ENCODE measurements around the gene GPR183.
A peak's percentile ranks its signal among the peaks of the same experiment; 100 is the strongest.

GPR183 gene

DNA sequence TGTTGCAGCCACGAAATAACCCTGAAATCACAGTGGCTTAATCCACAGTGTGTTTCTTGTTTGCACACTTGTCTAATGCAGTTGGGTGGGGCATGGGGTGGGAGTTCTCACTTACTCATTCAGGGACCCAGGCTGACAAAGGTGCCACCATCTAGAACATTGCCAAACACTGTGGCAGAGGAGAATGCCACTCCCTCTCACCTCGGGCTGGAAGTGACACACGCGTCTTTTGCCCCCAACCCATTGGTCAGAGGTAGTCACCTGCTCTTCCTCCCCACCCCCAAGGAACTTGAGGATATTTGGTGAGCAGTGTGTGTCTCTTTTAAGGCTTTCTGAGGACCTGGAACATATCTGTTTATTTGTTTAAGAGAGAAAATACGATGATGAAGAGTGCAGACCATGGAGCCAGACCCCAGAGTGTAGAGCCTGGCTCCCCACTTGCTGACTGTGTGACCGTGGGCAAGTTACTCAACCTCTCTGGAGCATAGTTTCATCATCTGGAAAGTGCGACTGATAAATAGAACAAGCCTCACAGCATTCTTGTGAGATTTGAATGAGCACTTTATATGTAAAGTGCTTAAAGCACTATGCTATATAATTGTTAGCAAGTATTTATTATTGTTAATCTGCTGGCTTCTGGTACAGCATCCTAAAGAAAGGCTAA lies 17.4 kb downstream of the GPR183 start:
- Mint-ChIP-seq H3K4me1 (ENCODE audit: low read depth) (peaks cover 69% of the 10 kb centered on the region), H3K9me3 (no peaks in the 10 kb centered on the region), H3K36me3 (ENCODE audit: low read depth) (peaks cover 45% of the 10 kb centered on the region), H3K27me3 (no peaks in the 10 kb centered on the region), H3K4me3 (no peak overlapping the region), H3K27ac (peak overlapping the region; percentile 67)
- intact Hi-C loops (cut with micrococcal nuclease): no loop called here

DNA sequence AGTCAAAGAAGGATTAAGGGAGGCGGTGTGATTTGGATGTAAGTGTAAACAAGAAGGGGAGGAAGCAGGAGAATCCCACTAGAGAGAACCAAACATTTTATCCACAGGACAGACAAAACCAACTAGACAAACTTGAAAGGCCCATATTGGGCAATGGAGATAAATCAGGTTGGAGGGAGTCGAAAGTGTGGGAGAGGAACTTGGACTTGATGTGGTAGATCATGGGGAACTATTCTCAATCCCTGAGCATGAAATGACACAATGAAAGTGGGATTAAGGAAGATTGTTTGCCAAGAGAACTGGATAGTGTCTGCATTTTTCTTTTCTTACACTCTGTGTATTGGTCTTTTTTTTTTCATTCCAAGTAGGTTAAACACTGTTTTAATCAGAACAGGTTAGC lies 17.9 kb downstream of the GPR183 start:
- intact Hi-C loops (cut with micrococcal nuclease): no loop called here
- Mint-ChIP-seq H3K4me1 (ENCODE audit: low read depth) (peaks cover 70% of the 10 kb centered on the region), H3K27me3 (no peaks in the 10 kb centered on the region), H3K36me3 (ENCODE audit: low read depth) (peaks cover 42% of the 10 kb centered on the region), H3K27ac (peak overlapping the region; percentile 67), H3K4me3 (no peak overlapping the region), H3K9me3 (no peaks in the 10 kb centered on the region)

DNA sequence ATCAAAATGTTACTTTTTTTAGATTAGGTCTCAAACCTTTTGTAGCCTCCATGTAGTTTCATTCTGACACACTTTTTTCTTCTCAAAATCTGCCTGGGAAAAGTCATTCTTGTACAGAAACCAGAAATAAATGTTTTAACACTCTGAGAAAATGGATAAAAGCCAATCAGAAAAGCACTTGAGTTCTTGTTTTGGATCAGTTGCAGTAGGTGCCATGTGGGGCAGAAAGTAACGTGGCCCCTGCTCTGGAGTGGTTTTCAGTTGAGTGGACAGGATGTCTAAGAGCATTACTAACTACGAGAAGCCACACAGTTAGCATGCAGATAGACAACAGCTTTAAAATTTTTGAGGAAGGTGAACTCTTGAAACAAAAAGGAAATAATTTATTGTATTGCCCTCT lies 19.1 kb downstream of the GPR183 start:
- Mint-ChIP-seq H3K36me3 (ENCODE audit: low read depth) (peaks cover 31% of the 10 kb centered on the region), H3K27ac (peak overlapping the region; percentile 67), H3K9me3 (no peaks in the 10 kb centered on the region), H3K27me3 (no peaks in the 10 kb centered on the region), H3K4me3 (no peak overlapping the region), H3K4me1 (ENCODE audit: low read depth) (peaks cover 68% of the 10 kb centered on the region)
- intact Hi-C loops (cut with micrococcal nuclease): no loop called here

DNA sequence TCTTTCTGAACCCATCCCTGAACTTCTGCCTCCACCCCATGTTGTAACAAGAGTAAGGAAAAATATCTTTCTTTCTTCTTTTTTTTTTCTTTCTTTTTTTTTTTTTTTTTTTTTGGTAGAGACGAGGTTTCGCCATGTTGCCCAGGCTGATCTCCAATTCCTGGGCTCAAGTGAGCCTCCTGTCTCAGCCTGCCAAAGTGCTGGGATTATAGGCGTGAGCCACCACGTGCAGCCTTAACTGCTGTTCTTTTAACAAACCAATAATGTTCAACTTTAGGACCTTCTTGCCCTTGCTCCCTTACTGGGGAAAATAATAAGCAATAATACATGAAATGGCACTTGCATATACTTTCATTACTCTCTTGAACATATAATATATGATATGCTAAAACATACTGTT lies 19.6 kb downstream of the GPR183 start:
- no peaks in the 10 kb centered on the region for H3K27me3 Mint-ChIP-seq
- peaks cover 69% of the 10 kb centered on the region for H3K4me1 Mint-ChIP-seq (ENCODE audit: low read depth)
- H3K27ac Mint-ChIP-seq: peak overlapping the region; percentile 67
- H3K9me3 Mint-ChIP-seq: no peaks in the 10 kb centered on the region
- H3K4me3 Mint-ChIP-seq: no peak overlapping the region
- peaks cover 26% of the 10 kb centered on the region for H3K36me3 Mint-ChIP-seq (ENCODE audit: low read depth)
- intact Hi-C loops (cut with micrococcal nuclease): no loop called here

DNA sequence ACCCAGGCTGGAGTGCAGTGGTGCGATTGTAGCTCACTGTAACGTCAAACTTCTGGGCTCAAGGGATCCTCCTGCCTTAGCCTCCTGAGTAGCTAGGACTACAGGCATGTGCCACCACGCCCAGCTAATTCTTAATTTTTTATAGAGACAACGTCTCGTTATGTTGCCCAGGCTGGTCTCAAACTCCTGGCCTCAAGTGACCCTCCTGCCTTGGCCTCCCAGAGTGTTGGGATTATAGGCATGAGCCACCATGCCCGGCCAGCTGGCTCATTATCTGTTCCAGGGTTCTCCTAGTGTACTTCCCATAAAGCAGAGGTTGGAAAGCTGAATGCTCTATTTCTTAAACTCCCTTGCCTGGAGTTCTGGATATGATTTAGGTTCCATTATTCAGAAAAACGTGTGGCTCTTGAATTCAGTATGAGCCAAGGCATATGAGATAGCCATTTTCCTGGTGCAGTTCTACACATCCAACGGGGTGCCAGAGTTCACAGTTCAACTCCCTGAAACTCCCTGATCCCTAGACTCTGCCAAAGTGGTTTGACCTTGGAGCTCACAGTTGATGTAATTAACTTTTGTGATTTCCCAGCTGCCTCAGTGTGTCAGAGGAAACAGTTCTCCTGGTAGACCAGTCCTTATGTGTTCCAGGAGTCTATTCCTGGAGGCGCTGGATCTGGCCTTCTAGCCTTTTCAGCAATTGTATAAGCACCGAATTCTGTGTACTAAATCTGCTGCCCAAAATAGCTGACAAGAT lies 21.6 kb downstream of the GPR183 start:
- peaks cover 18% of the 10 kb centered on the region for H3K36me3 Mint-ChIP-seq (ENCODE audit: low read depth)
- intact Hi-C loops (cut with micrococcal nuclease): no loop called here
- peak overlapping the region; percentile 34 for H3K27ac Mint-ChIP-seq
- H3K4me3 Mint-ChIP-seq: no peak overlapping the region
- no peaks in the 10 kb centered on the region for H3K27me3 Mint-ChIP-seq
- no peaks in the 10 kb centered on the region for H3K9me3 Mint-ChIP-seq
- peaks cover 82% of the 10 kb centered on the region for H3K4me1 Mint-ChIP-seq (ENCODE audit: low read depth)

DNA sequence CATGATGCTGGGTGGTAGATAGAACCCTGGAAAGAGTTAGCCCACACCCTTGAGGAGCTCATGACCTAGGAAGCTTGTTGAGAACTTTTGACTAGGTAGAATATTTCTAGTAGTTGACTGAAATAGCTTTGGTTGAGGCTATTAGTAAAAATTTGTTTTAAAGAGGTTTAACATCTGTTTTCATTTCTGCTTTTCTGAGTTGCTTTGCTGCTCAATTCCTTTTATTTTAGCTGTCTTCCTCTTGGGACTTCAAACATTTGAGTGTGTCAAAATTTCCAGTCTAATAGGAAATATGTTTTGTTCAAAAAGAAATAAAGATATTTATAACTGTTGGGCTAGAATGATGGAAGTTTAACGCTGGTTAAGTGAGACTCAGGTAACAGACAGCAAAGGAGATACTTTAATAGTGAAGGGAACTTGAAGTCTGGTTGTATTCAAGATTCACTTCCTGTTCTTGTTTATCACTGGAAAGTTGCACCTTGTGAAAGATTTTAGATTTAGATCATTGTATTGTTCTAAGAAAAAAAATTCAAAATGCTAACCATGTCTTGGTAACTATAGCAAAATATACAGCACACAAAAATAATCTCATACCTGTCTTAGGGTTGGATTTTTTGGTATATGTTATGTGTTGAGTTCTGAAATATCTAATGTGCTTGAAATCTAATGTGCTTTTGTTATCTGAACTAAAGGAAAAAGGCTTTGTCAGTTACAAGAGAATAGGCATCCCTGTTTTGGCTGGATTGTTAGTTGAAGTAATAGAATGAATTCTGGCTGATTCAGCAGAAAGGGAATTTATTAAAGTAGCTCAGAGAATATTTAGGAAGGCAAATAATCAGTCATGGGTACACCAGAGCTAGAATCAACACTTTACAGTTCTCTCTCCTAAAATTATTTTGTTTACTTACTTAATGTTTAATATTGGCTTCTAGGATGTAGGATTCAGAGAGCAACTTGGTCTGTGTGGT lies 24.7 kb downstream of the GPR183 start:
- H3K36me3 Mint-ChIP-seq (ENCODE audit: low read depth): peaks cover 31% of the 10 kb centered on the region
- H3K4me1 Mint-ChIP-seq (ENCODE audit: low read depth): peaks cover 83% of the 10 kb centered on the region
- no peaks in the 10 kb centered on the region for H3K27me3 Mint-ChIP-seq
- no peaks in the 10 kb centered on the region for H3K9me3 Mint-ChIP-seq
- H3K27ac Mint-ChIP-seq: peak overlapping the region; percentile 96
- intact Hi-C loops (cut with micrococcal nuclease): loop anchor here (5.0 kb wide), 1 partner anchor 220 kb away; the partner anchor contains the start of gene TM9SF2
- peak overlapping the region; percentile 9 for H3K4me3 Mint-ChIP-seq

DNA sequence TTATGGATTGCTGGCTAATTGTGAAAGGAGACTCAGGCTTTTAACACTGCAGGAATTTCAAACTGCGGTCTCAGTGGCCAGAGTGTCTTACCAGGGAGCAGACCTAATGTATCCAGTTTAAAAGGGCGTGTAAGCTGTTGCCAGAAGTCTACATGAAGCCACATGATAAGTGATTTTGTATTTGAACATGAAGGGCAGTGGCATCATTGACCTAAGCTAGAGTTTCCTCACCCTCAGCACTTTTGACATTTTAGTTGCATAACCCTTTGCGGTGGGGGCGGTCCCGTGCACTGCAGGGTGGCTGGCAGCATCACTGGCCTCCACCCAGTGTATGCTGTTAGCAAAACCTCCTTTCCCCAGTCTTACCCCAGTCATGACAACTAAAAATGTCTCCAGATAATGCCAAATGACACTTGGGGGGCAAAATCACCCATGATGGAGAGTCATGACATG lies 25.4 kb downstream of the GPR183 start:
- Mint-ChIP-seq H3K36me3 (ENCODE audit: low read depth) (peaks cover 33% of the 10 kb centered on the region), H3K4me3 (peak overlapping the region; percentile 40), H3K27ac (peak overlapping the region; percentile 96), H3K27me3 (no peaks in the 10 kb centered on the region), H3K9me3 (no peaks in the 10 kb centered on the region), H3K4me1 (ENCODE audit: low read depth) (peaks cover 81% of the 10 kb centered on the region)
- intact Hi-C loops (cut with micrococcal nuclease): loop anchor here (2.0 to 5.0 kb wide), 2 partner anchors 31 to 220 kb away; partner anchors contain the start of gene TM9SF2

DNA sequence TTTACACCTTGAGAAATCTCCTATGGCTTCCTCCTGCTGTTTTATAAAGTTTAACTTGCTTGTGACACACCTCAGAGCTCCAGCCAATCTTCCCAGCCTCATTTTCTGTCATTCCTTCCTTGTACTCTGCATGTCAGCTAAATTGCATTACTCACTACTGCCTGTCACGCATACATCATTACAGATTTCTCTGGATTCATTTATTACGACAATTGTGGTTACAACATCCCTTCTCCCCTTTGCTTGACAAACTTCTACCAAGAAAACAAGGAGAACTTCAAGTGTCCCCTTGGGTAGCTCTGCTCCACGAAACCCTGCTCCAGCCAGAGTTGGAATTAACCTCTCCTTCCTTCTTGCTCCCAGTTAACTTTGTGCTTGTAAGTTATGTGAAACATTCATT lies 27.0 kb downstream of the GPR183 start:
- Mint-ChIP-seq H3K36me3 (ENCODE audit: low read depth) (peaks cover 50% of the 10 kb centered on the region), H3K4me3 (peak overlapping the region; percentile 69), H3K4me1 (ENCODE audit: low read depth) (peaks cover 83% of the 10 kb centered on the region), H3K9me3 (no peaks in the 10 kb centered on the region), H3K27ac (peak overlapping the region; percentile 96), H3K27me3 (no peaks in the 10 kb centered on the region)
- intact Hi-C loops (cut with micrococcal nuclease): loop anchor here (2.0 to 5.0 kb wide), 2 partner anchors 33 to 222 kb away; partner anchors contain the start of gene TM9SF2

DNA sequence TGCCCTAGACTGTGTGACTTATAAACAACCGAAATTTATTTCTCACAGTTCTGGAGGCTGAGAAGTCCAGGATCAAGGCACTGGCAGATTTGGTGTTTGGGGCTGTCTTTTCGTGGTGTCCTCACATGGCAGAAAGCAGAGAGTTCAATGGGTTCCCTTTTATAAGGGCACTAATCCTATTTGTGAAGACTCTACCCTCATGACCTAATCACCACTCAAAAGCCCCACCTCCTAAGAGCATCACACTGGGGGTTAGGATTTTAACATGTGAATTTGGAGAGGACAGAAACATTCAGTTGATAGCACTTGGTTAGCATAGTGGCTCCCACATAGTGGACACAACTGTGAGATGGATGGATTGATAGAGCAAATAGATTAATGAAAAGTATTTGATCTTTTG lies 27.6 kb downstream of the GPR183 start:
- intact Hi-C loops (cut with micrococcal nuclease): loop anchor here (2.0 to 5.0 kb wide), 2 partner anchors 33 to 223 kb away; partner anchors contain the start of gene TM9SF2
- Mint-ChIP-seq H3K36me3 (ENCODE audit: low read depth) (peaks cover 55% of the 10 kb centered on the region), H3K4me3 (peak overlapping the region; percentile 21), H3K9me3 (no peaks in the 10 kb centered on the region), H3K4me1 (ENCODE audit: low read depth) (peaks cover 87% of the 10 kb centered on the region), H3K27me3 (no peaks in the 10 kb centered on the region), H3K27ac (peak overlapping the region; percentile 96)

DNA sequence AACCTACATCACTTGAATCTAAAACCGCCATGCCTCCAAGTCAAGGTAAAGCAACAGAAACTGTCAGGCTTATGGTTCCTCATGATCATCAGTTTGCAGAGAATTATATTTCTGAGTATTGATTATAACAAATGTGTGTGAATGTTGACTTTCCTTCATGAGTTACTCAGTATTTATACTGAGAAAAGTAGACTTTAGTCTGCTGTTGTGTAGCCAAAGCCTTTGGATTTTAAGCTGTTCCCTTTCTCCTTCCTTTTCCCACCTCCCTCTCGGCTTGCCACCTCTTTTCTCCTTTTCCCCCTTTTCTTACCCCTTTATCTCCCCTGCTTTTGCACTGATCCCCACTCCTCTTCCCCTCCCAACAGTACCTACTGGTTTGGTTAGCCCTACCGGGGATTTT lies 28.4 kb downstream of the GPR183 start:
- Mint-ChIP-seq H3K9me3 (no peaks in the 10 kb centered on the region), H3K27ac (peak overlapping the region; percentile 96), H3K36me3 (ENCODE audit: low read depth) (peaks cover 63% of the 10 kb centered on the region), H3K27me3 (no peaks in the 10 kb centered on the region), H3K4me3 (peak overlapping the region; percentile 21), H3K4me1 (ENCODE audit: low read depth) (peaks cover 87% of the 10 kb centered on the region)
- intact Hi-C loops (cut with micrococcal nuclease): no loop called here

DNA sequence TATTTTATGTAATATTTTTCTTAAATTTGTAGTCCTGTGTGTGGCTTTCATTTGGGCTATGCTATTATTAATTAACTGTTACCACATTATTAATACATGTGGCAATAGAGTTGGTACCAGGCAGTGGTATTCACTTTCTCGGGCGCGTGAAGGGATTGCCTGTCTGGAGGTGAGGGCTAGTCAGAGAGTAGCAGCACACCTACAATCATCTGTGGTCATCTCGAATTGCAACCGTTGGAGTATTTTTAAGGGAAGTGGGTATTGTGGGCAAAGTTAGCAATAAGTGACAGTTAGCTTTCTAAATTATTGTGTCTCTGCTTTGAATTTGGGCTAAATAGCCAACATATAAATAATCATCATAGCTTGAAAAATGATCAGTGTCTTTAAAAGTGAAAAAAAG lies 29.0 kb downstream of the GPR183 start:
- intact Hi-C loops (cut with micrococcal nuclease): no loop called here
- Mint-ChIP-seq H3K27me3 (no peaks in the 10 kb centered on the region), H3K27ac (peak overlapping the region; percentile 76), H3K4me1 (ENCODE audit: low read depth) (peaks cover 93% of the 10 kb centered on the region), H3K4me3 (no peak overlapping the region), H3K9me3 (no peaks in the 10 kb centered on the region), H3K36me3 (ENCODE audit: low read depth) (peaks cover 66% of the 10 kb centered on the region)

DNA sequence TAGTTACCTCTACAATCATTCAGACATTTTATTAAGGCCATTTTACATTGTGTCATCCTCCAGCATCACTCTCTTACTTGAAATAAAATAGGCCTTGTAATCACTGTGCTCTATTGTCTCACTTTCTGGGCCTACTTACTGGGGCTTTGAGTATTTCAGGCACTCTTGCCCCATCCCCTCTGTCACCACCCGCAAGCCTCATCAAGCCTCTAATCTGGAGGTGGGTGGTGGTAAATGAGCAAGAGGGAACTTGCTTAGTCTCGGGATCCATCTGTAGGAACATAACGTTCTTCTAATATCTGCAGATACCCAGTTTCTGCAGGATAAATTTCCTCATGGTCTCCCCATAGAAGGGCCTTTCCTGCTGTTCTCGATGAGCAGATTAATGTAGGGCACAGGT lies 29.6 kb downstream of the GPR183 start:
- peaks cover 72% of the 10 kb centered on the region for H3K36me3 Mint-ChIP-seq (ENCODE audit: low read depth)

DNA sequence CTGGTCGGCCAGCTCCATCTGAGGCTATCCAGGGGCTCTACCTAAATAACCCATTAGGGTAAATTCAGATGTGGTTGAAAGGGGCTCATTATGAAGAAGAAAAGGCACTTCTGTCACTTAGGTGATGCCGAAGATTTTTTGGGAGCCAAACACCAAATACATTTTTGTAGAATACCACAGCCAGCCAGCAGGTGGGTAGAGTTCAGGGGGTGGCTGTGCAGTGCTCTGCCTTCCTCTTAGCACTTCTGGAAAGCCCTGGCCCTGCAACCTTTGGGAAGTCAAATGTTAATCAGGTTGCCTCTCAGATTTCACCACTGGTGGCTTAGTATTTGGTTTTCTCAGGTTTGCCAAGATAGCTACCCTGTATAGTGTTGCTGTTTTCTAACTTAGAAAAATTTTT lies 30.5 kb downstream of the GPR183 start:
- Mint-ChIP-seq H3K27me3 (no peaks in the 10 kb centered on the region), H3K4me3 (no peak overlapping the region), H3K4me1 (ENCODE audit: low read depth) (peaks cover 85% of the 10 kb centered on the region), H3K27ac (peak overlapping the region; percentile 76), H3K36me3 (ENCODE audit: low read depth) (peaks cover 80% of the 10 kb centered on the region), H3K9me3 (no peaks in the 10 kb centered on the region)
- intact Hi-C loops (cut with micrococcal nuclease): no loop called here

More for the DNA sequence above, 29.6 kb downstream of the GPR183 start:
- Mint-ChIP-seq H3K27ac (peak overlapping the region; percentile 76), H3K4me3 (peak overlapping the region; percentile 54), H3K4me1 (ENCODE audit: low read depth) (peaks cover 89% of the 10 kb centered on the region), H3K9me3 (no peaks in the 10 kb centered on the region), H3K27me3 (no peaks in the 10 kb centered on the region)
- intact Hi-C loops (cut with micrococcal nuclease): no loop called here
